PC-9 (cell line): ENCODE results near the gene DNM3. TPM values are rescaled to one million over a fixed set of nuclear protein-coding genes. Genes with fewer than 3 reads are reported as not detected.

Experiments used
- BruUV-seq: library from RNA; stranded (reverse); fragments of 400-500 nt; replicated peaks from 2 replicates; lab custom pipeline; 2021; lab: Mats Ljungman, UMichigan
- CTCF ChIA-PET: fragments of 300-600 bp; sonication (Branson Sonifier 250); formaldehyde crosslinking; loops from one replicate; lab custom pipeline; 2022; ENCODE audit warnings: antibody characterized with exemption; lab: Charles Lee
- POLR2A ChIA-PET: fragments of 300-600 bp; sonication (Branson Sonifier 250); formaldehyde crosslinking; loops from one replicate; lab custom pipeline; 2022; ENCODE audit warnings: antibody characterized with exemption; ENCODE audit not compliant: unreplicated experiment; lab: Charles Lee
- DNase-seq, 2 experiments: peaks; one replicate each; pipeline versions ENCODE4 v3.0.0 to v3.0.0-alpha.2; 2015 to 2022; ENCODE audit warnings: mixed read lengths in 1 of 2
- H2AFZ ChIP-seq: fragments of 200-600 bp; sonication (generic); 2 replicates; pipeline ENCODE4 v1.8.1; 2017; ENCODE audit warnings: antibody characterized with exemption
- H3F3A ChIP-seq: fragments of 200-600 bp; sonication (generic); 2 replicates; pipeline ENCODE4 v1.8.1; 2017; ENCODE audit warnings: antibody characterized with exemption, mild to moderate bottlenecking, low read depth; ENCODE audit not compliant: insufficient read depth
- H3K27ac ChIP-seq: fragments of 200-600 bp; sonication (generic); 2 replicates; pipeline ENCODE4 v1.6.1; 2016; ENCODE audit warnings: mixed run types
- H3K27me3 ChIP-seq: fragments of 200-600 bp; sonication (generic); 2 replicates; pipeline ENCODE4 v1.6.1; 2016; ENCODE audit warnings: low read depth, mixed run types; ENCODE audit not compliant: insufficient read depth
- H3K36me3 ChIP-seq: fragments of 200-600 bp; sonication (generic); 2 replicates; pipeline ENCODE4 v1.6.1; 2016; ENCODE audit warnings: low read depth, mixed run types
- H3K4me1 ChIP-seq: fragments of 200-600 bp; sonication (generic); replicated peaks from 2 replicates; pipeline ENCODE4 v1.6.1; 2016; ENCODE audit warnings: mixed run types; ENCODE audit not compliant: insufficient read depth
- H3K4me2 ChIP-seq: fragments of 200-600 bp; sonication (generic); 2 replicates; pipeline ENCODE4 v1.6.1; 2017; ENCODE audit warnings: mixed run types
- H3K4me3 ChIP-seq: fragments of 200-600 bp; sonication (generic); 2 replicates; pipeline ENCODE4 v1.6.1; 2016; ENCODE audit warnings: mixed run types
- H3K79me2 ChIP-seq: fragments of 200-600 bp; sonication (generic); 2 replicates; pipeline ENCODE4 v1.6.1; 2017; ENCODE audit warnings: low read depth, mixed run types
- H3K9me2 ChIP-seq: fragments of 200-600 bp; sonication (generic); 2 replicates; pipeline ENCODE4 v1.8.1; 2017; ENCODE audit warnings: mild to moderate bottlenecking; ENCODE audit not compliant: insufficient read depth
- H3K9me3 ChIP-seq: fragments of 200-600 bp; sonication (generic); 2 replicates; pipeline ENCODE4 v1.8.1; 2016; ENCODE audit warnings: low read depth; ENCODE audit not compliant: insufficient read depth
- H4K20me1 ChIP-seq: fragments of 200-600 bp; sonication (generic); 2 replicates; pipeline ENCODE4 v1.8.1; 2017; ENCODE audit not compliant: insufficient read depth
- EZH2 ChIP-seq: fragments of 200-600 bp; sonication (generic); IDR thresholded peaks from 2 replicates; pipeline ENCODE4 v1.8.0; 2017; ENCODE audit warnings: antibody characterized with exemption, low read depth
- intact Hi-C: fragments of 100-400 bp; cut with micrococcal nuclease; formaldehyde crosslinking; loops from one replicate; pipeline ENCODE4 v1.10.0; 2022; ENCODE audit not compliant: unreplicated experiment
- total RNA-seq: library from RNA; stranded (reverse); gene quantifications from 2 replicates; pipeline ENCODE4 v1.2.3, GENCODE V29; 2021
- TF ChIP-seq, protein P1 (sequence below): fragments of 200-600 bp; sonication (generic); conservative IDR thresholded peaks from 2 replicates; pipeline ENCODE4 v1.6.1; 2017; ENCODE audit warnings: mixed run types, antibody characterized with exemption, mild to moderate bottlenecking, moderate library complexity

The DNM3 gene
- total RNA-seq, 1 experiment from 2014 or later, result 1.7 TPM

- no peaks in the 10 kb centered on the region for H3K4me1 ChIP-seq
- no peak for TF ChIP-seq EZH2
- TF ChIP-seq, protein P1, sequence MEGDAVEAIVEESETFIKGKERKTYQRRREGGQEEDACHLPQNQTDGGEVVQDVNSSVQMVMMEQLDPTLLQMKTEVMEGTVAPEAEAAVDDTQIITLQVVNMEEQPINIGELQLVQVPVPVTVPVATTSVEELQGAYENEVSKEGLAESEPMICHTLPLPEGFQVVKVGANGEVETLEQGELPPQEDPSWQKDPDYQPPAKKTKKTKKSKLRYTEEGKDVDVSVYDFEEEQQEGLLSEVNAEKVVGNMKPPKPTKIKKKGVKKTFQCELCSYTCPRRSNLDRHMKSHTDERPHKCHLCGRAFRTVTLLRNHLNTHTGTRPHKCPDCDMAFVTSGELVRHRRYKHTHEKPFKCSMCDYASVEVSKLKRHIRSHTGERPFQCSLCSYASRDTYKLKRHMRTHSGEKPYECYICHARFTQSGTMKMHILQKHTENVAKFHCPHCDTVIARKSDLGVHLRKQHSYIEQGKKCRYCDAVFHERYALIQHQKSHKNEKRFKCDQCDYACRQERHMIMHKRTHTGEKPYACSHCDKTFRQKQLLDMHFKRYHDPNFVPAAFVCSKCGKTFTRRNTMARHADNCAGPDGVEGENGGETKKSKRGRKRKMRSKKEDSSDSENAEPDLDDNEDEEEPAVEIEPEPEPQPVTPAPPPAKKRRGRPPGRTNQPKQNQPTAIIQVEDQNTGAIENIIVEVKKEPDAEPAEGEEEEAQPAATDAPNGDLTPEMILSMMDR, result no peak
- no peak overlapping the region for H3K27ac ChIP-seq
- H2AFZ ChIP-seq, result no peak overlapping the region
- H3K36me3 ChIP-seq, result no peaks in the 10 kb centered on the region
- no peaks in the 10 kb centered on the region for H3K9me2 ChIP-seq
- no peaks in the 10 kb centered on the region for H3K79me2 ChIP-seq
- no peak overlapping the region for H3K4me2 ChIP-seq
- no peak overlapping the region for H3K4me3 ChIP-seq
- CTCF ChIA-PET, result no interaction called here
- H3K9me3 ChIP-seq, result no peaks in the 10 kb centered on the region
- DNase-seq, result no peak
- POLR2A ChIA-PET, result no interaction called here
- H3F3A ChIP-seq, result no peaks in the 10 kb centered on the region
- H3K27me3 ChIP-seq, result no peaks in the 10 kb centered on the region
- no peaks in the 10 kb centered on the region for H4K20me1 ChIP-seq
- intact Hi-C loops, result no loop called here
- no TSS peak for BruUV-seq
Measured at GRCh38 chr1:172142324-172142723, 301.0 kb downstream of the DNM3 start.

DNA sequence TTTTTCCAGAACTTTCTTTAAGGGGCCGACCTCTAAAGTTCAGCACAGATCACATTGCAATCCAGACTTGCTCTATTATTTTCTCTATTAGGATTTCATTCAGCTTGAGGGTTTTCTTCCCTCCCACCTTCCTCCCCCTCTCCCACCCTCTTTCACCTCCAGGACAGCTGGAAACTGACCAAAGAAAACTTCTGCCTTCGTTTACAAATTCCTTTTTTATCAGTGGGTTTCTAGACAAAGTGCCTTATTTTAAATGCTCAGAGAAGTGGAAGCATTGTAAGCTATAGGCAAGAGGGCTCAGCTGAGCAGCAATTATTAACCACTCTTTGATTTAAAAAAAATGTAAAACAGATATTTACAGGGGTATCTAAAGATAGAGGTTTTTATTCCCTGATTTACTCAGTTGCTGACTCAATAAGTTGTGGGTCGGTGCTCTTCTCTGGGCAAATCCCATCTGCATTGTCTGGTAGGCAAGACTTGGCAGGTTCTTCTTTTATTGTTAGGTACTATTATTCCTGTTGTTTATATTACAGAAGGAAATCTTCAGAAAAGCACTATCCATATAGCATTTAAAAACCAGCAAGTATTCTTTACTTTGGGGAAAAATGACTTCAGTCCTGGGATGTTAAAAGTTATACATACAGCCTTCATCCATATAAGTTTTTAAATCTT lies 302.2 kb downstream of the DNM3 start:
- Histone ChIP-seq H4K20me1 (no peaks in the 10 kb centered on the region), H3K27me3 (no peaks in the 10 kb centered on the region), H3K79me2 (no peaks in the 10 kb centered on the region), H3K36me3 (no peaks in the 10 kb centered on the region), H3K4me3 (no peak overlapping the region), H2AFZ (no peak overlapping the region), H3K9me3 (no peaks in the 10 kb centered on the region), H3K27ac (no peak overlapping the region), H3K4me1 (no peaks in the 10 kb centered on the region), H3K4me2 (no peak overlapping the region), H3F3A (no peaks in the 10 kb centered on the region), H3K9me2 (no peaks in the 10 kb centered on the region)
- intact Hi-C loops, result no loop called here
- POLR2A ChIA-PET, result no interaction called here
- CTCF ChIA-PET, result no interaction called here
- DNase-seq, result no peak
- no TSS peak for BruUV-seq
- TF ChIP-seq EZH2, result no peak
- TF ChIP-seq, protein P1, result no peak

GRCh38 chr1:172144445-172145061 lies 303.3 kb downstream of the DNM3 start:
- Histone ChIP-seq H3K79me2 (no peaks in the 10 kb centered on the region), H3K27me3 (no peaks in the 10 kb centered on the region), H3F3A (no peaks in the 10 kb centered on the region), H3K4me3 (no peak overlapping the region), H3K9me3 (no peaks in the 10 kb centered on the region), H3K9me2 (no peaks in the 10 kb centered on the region), H3K27ac (no peak overlapping the region), H3K36me3 (no peaks in the 10 kb centered on the region), H2AFZ (no peak overlapping the region), H3K4me2 (no peak overlapping the region), H4K20me1 (no peaks in the 10 kb centered on the region), H3K4me1 (no peaks in the 10 kb centered on the region)
- CTCF ChIA-PET, result no interaction called here
- TF ChIP-seq, protein P1, result no peak
- no peak for TF ChIP-seq EZH2
- intact Hi-C loops, result no loop called here
- POLR2A ChIA-PET, result no interaction called here
- DNase-seq, result no peak
- no TSS peak for BruUV-seq
